Measurements from ENCODE around the gene UBAC1. TPM values are rescaled to one million over a fixed set of nuclear protein-coding genes. Genes with fewer than 3 reads are reported as not detected.

Gene UBAC1
- total RNA-seq, 2 experiments from 2014 or later: 28.1 to 29.5 TPM

- Mint-ChIP-seq H3K9me3 (no peaks in the 10 kb centered on the region), H3K36me3 (ENCODE audit: low read depth) (no peaks in the 10 kb centered on the region), H3K4me3 (no peak overlapping the region), H3K27me3 (no peaks in the 10 kb centered on the region), H3K4me1 (peaks cover 8% of the 10 kb centered on the region), H3K27ac (no peak overlapping the region)
- CTCF ChIA-PET: interaction anchor here (1.0 to 1.6 kb wide), 2 partner anchors 10 to 12 kb away, joined by 3 to 5 read pairs; no protein-coding TSS in a partner anchor
- no peak for DNase-seq
- POLR2A ChIA-PET: no interaction called here
Measured at GRCh38 chr9:135979547-135980166, 18.5 kb upstream of the UBAC1 start.

GRCh38 chr9:135978642-135979546 lies 17.7 kb upstream of the UBAC1 start:
- Mint-ChIP-seq H3K4me3 (no peak overlapping the region), H3K9me3 (no peaks in the 10 kb centered on the region), H3K36me3 (ENCODE audit: low read depth) (no peaks in the 10 kb centered on the region), H3K27ac (peak overlapping the region; percentile 30), H3K4me1 (peaks cover 8% of the 10 kb centered on the region), H3K27me3 (no peaks in the 10 kb centered on the region)
- peak; percentile 62 for DNase-seq
- ChIA-PET CTCF (interaction anchor here (1.0 to 1.6 kb wide), 2 partner anchors 9 to 11 kb away, joined by 3 to 5 read pairs; no protein-coding TSS in a partner anchor), POLR2A (no interaction called here)

DNA sequence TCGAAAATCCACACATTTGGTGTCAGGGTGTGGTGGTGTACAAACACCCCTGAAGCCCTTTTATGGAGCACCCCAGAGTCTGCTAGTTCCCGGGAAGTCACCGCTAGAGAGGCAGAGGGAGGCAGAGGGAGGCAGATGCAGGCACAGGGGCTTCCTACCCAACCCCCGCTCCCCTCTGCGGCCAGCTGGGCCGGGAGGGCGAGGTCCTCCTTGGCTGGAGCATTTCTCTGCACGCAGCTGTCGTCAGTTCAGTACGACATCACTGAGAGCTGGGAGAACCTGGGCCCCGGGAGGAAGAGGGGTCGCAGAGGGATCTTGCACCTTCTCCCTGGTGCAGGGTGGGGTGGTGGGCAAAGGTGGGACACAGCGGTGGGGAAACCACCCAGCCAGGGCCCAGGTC lies 15.8 kb upstream of the UBAC1 start:
- POLR2A ChIA-PET: no interaction called here
- Mint-ChIP-seq H3K36me3 (ENCODE audit: low read depth) (no peaks in the 10 kb centered on the region), H3K9me3 (no peaks in the 10 kb centered on the region), H3K27me3 (no peaks in the 10 kb centered on the region), H3K4me3 (no peak overlapping the region), H3K27ac (no peak overlapping the region), H3K4me1 (peaks cover 8% of the 10 kb centered on the region)
- CTCF ChIA-PET: no interaction called here
- DNase-seq: no peak

DNA sequence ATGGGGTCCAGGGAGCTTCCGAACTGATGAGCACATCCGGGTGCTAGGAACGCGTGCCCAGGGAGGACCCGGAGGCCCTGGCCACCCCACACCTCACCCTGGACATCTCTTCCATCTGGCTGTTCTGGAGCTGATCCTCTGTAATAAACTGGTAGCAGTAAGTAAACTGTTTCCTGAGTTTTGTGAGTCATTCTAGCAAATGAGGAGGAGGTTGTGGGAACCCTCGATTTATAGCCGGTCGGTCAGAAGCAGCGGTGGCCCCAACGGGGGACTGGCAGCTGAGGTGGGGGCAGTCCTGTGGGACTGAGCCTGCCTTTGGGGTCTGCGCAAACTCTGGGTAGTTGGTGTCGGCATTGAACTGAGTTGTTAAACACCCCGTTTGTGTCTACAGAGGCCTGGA lies 15.4 kb upstream of the UBAC1 start:
- Mint-ChIP-seq H3K27me3 (no peaks in the 10 kb centered on the region), H3K4me3 (no peak overlapping the region), H3K9me3 (no peaks in the 10 kb centered on the region), H3K27ac (no peak overlapping the region), H3K4me1 (peaks cover 8% of the 10 kb centered on the region), H3K36me3 (ENCODE audit: low read depth) (no peaks in the 10 kb centered on the region)
- ChIA-PET CTCF (no interaction called here), POLR2A (no interaction called here)
- DNase-seq: no peak

DNA sequence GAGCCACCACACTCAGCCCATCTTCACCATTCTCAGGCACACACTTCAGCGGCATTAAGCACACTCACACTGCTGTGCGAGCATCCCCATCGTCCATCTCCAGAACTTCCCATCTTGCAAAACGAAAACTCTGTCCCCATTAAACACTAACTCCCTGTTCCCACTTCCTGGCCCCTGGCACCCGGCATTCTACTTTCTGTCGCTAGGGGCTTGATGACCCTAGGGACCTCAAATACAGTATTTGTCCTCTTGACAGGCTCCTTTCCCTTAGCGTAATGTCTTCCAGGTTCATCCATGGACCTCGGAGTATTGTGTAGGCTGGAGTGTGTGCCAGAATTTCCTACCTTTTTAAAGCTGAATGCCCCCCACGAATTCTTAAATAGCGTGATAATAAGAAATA lies 14.7 kb upstream of the UBAC1 start:
- H3K36me3 Mint-ChIP-seq (ENCODE audit: low read depth): no peaks in the 10 kb centered on the region
- ChIA-PET CTCF (no interaction called here), POLR2A (no interaction called here)
- no peaks in the 10 kb centered on the region for H3K9me3 Mint-ChIP-seq
- peaks cover 8% of the 10 kb centered on the region for H3K4me1 Mint-ChIP-seq
- H3K27me3 Mint-ChIP-seq: no peaks in the 10 kb centered on the region
- no peak overlapping the region for H3K27ac Mint-ChIP-seq
- H3K4me3 Mint-ChIP-seq: no peak overlapping the region
- DNase-seq: no peak

GRCh38 chr9:135974220-135974573 lies 13.0 kb upstream of the UBAC1 start:
- no peaks in the 10 kb centered on the region for H3K9me3 Mint-ChIP-seq
- ChIA-PET POLR2A (no interaction called here), CTCF (interaction anchor here (1.0 kb wide), 1 partner anchor 110 kb away, joined by 3 read pairs; no protein-coding TSS in a partner anchor)
- DNase-seq: no peak
- no peaks in the 10 kb centered on the region for H3K36me3 Mint-ChIP-seq (ENCODE audit: low read depth)
- no peak overlapping the region for H3K4me3 Mint-ChIP-seq
- peaks cover 1% of the 10 kb centered on the region for H3K27me3 Mint-ChIP-seq
- no peak overlapping the region for H3K27ac Mint-ChIP-seq
- peaks cover 5% of the 10 kb centered on the region for H3K4me1 Mint-ChIP-seq

DNA sequence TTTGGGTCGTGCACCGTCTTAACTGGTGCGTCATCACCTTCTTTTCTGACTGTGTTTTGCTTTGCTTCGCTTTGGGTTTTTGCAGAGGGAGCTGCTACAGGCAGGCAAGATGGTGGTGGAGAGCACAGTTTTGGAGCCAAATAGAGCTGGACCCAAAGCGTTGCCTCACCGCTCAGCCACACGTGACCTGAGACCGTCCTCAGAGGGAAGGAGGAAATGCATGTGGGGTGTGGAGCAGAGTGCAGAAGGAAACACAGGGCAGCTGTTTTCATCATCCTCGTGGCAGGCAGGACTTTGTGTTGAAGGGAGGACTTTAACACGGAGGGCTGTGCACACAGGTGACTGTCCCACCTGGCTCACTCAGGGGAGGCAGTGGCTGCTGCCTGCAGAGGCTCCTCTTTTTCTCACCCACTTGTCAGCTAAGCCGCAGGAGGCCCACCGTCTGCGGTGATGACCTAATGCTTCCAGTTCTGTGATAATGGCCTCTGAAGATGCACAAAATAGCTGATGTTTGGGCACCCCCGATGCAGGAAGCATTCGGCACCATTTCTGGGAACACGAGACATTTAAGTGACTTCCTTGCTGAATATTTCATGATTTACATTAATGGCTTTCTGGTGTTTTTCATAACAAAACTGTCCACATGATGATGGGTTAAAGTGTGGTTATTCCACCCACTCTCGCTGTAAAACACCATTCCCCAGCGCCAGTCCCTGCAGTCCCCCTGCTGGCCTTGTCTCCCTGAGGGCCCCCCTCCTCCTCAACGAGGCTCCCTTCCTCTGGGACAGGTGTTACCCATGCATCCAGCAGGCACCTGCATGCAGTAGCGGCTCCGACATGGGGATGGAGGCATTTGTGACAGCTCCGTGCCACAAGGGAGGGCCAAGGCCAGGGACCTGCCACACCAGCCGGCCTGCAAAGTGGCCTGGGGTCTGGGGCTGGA lies 12.4 kb upstream of the UBAC1 start:
- Mint-ChIP-seq H3K27ac (no peak overlapping the region), H3K9me3 (no peaks in the 10 kb centered on the region), H3K4me1 (no peaks in the 10 kb centered on the region), H3K4me3 (no peak overlapping the region), H3K36me3 (ENCODE audit: low read depth) (no peaks in the 10 kb centered on the region), H3K27me3 (peaks cover 3% of the 10 kb centered on the region)
- no peak for DNase-seq
- CTCF ChIA-PET: interaction anchor here (0.7 to 1.3 kb wide), 3 partner anchors 12 to 142 kb away, joined by 3 to 4 read pairs (median 3); partner anchors contain the start of gene UBAC1
- POLR2A ChIA-PET: no interaction called here

GRCh38 chr9:135971892-135972291 lies 10.7 kb upstream of the UBAC1 start:
- Mint-ChIP-seq H3K27ac (no peak overlapping the region), H3K4me1 (peaks cover 6% of the 10 kb centered on the region), H3K9me3 (no peaks in the 10 kb centered on the region), H3K36me3 (ENCODE audit: low read depth) (no peaks in the 10 kb centered on the region), H3K4me3 (no peak overlapping the region), H3K27me3 (peaks cover 3% of the 10 kb centered on the region)
- DNase-seq: peak; percentile 53
- ChIA-PET POLR2A (no interaction called here), CTCF (interaction anchor here (0.6 kb wide), 1 partner anchor 97 kb away, joined by 4 read pairs; no protein-coding TSS in a partner anchor)

- no peaks in the 10 kb centered on the region for H3K36me3 Mint-ChIP-seq (ENCODE audit: low read depth)
- H3K4me3 Mint-ChIP-seq: no peak overlapping the region
- ChIA-PET CTCF (interaction anchor here (1.8 kb wide), 1 partner anchor 151 kb away, joined by 4 read pairs; no protein-coding TSS in a partner anchor), POLR2A (no interaction called here)
- DNase-seq: no peak
- H3K4me1 Mint-ChIP-seq: peaks cover 6% of the 10 kb centered on the region
- H3K9me3 Mint-ChIP-seq: no peaks in the 10 kb centered on the region
- no peak overlapping the region for H3K27ac Mint-ChIP-seq
- peaks cover 3% of the 10 kb centered on the region for H3K27me3 Mint-ChIP-seq
Measured at GRCh38 chr9:135971111-135971766, 10.1 kb upstream of the UBAC1 start.

- peaks cover 3% of the 10 kb centered on the region for H3K27me3 Mint-ChIP-seq
- no peak overlapping the region for H3K4me3 Mint-ChIP-seq
- no peaks in the 10 kb centered on the region for H3K9me3 Mint-ChIP-seq
- DNase-seq: no peak
- ChIA-PET POLR2A (no interaction called here), CTCF (interaction anchor here (1.1 to 1.8 kb wide), 4 partner anchors 9 to 152 kb away, joined by 3 to 5 read pairs (median 4); partner anchors contain the start of gene UBAC1)
- H3K4me1 Mint-ChIP-seq: peaks cover 6% of the 10 kb centered on the region
- H3K36me3 Mint-ChIP-seq (ENCODE audit: low read depth): no peaks in the 10 kb centered on the region
- no peak overlapping the region for H3K27ac Mint-ChIP-seq
Measured at GRCh38 chr9:135970128-135970815, 9.1 kb upstream of the UBAC1 start.

DNA sequence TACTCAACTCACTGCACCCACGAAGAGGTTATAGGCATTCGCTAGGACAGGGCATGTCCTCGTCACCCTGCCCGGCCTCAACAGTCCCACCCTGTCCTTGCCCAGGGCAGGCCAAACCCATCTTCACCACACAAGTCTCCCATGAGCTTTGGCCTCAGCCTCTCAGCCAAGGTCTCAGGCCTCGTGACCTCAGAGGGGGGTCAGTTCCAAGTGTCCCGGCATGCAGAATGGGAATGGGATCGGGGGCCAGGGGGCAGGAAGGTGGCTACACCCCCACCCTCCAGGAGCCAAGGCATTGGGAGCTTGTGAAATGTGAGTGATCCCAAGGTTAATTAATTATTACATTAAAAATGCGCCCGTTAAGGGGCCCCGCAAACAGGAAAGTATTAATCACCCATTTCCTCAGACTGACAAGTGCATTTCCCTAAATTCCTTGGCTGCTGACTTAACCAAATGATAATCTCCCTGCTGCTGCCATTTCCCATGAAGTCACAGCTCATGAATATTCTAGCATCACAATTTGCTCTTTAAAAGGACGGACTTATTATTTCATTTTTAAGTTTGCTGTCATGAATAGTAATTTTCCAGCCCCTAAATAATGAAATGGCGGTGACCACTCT lies 8.0 kb upstream of the UBAC1 start:
- ChIA-PET POLR2A (no interaction called here), CTCF (interaction anchor here (1.1 to 3.5 kb wide), 4 partner anchors 8 to 153 kb away, joined by 3 to 33 read pairs (median 4); partner anchors contain the start of gene UBAC1)
- no peaks in the 10 kb centered on the region for H3K36me3 Mint-ChIP-seq (ENCODE audit: low read depth)
- DNase-seq: no peak
- no peaks in the 10 kb centered on the region for H3K9me3 Mint-ChIP-seq
- H3K27ac Mint-ChIP-seq: no peak overlapping the region
- no peak overlapping the region for H3K4me3 Mint-ChIP-seq
- peaks cover 3% of the 10 kb centered on the region for H3K27me3 Mint-ChIP-seq
- peaks cover 6% of the 10 kb centered on the region for H3K4me1 Mint-ChIP-seq

All from activated CD4-positive, alpha-beta memory T cell treated with anti-CD3 and anti-CD28 coated beads, Interleukin-2, amount 10 ng/mL, durations not matched to agents 7 days and 5 days (primary cell).